Hematopoietic multipotent progenitor cell treated with erythropoietin and hydrocortisone succinate and interleukin-3 and kit ligand, for 8 days (in vitro differentiated cells): Measurements from ENCODE around the gene NPC1.
"Not testable (repeated sequence)": the region's sequence is repeated elsewhere in the genome, so short reads cannot be mapped to it uniquely, and the experiment has no call there.

Experiments
- DNase-seq: peaks from one replicate; pipeline ENCODE4 v3.0.0-alpha.2; 2015

NPC1 gene

GRCh38 chr18:23608211-23608610, 21.9 kb upstream of the NPC1 start:
- DNase-seq = no peak

DNA sequence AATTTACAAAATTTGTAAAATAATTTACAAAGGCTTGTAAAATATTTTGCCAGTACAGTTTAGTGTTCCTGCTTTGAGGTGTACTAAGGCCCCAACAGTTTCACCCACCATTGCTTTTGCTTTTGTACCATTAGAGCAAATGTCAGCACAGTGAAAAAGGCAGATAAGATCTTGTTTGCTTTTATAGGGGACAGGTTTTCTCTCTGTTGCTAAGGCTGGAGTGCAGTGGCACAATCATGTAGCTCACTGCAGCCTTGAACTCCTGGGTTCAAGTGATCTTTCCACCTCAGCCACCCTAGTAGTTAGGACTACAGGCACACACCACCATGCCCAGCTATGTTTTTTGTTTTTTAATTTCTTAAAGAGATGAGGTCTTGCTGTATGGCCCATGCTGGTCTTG, 19.6 kb upstream of the NPC1 start:
- DNase-seq = no peak

DNA sequence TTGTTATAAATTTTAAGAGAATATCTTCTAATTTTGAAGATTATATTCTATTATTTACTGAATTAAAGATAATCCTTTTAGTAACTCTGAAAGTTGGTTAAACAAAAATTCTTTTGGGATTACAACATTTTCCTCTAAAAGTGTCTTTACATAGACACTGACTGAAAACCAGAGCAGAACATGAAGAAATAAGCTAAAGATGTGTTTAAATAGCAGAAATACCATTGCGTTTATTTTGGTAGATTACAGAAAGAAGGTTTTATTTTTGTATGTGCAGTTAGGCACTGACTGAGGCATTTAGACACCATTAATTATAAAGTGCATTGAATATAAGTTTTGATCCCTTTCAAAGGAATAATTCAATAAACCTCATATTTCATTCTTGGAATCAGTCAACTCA, 13.5 kb upstream of the NPC1 start:
- DNase-seq = no peak

DNA sequence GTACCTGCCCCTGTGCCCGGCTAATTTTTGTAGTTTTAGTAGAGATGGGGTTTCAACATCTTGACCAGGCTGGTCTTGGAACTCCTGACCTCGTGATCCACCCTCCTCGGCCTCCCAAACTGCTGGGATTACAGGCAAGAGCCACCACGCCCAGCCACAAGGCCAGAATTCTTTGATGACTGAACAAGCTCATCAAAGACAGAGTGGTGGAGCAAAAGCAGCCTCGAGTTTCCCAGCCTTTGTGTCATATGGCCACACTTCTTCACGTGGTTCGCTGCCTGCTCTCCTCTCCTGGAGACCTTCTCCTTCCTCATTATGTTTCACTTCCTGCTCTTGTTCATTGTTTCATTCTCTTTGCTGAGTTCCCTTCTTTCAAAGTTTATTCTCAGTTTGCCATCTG, 9.9 kb upstream of the NPC1 start:
- no peak for DNase-seq

GRCh38 chr18:23595591-23595990, 9.3 kb upstream of the NPC1 start:
- DNase-seq = peak; percentile 60

DNA sequence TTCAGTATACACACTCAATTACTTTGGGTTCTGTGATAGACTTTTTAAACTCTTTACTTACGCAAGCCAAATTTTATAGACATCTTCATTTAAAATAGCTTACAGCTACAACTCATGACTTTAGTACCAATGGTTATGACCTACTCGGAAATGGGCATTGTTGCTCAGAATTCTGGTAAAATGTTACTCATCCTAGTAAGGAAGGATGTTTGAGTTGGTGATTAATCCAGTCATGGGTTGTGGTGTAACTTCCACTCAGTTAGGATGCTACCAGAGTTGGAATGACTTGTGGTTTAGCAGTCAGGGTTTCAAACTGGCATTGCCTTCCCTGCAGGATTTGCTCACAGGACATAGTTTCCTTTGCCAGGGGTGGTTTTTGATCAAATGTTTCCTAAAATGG, 7.4 kb upstream of the NPC1 start:
- DNase-seq = no peak

GRCh38 chr18:23592911-23593310, 6.6 kb upstream of the NPC1 start:
- no peak for DNase-seq

- no peak for DNase-seq
Observed at GRCh38 chr18:23591011-23591410, 4.7 kb upstream of the NPC1 start.

DNA sequence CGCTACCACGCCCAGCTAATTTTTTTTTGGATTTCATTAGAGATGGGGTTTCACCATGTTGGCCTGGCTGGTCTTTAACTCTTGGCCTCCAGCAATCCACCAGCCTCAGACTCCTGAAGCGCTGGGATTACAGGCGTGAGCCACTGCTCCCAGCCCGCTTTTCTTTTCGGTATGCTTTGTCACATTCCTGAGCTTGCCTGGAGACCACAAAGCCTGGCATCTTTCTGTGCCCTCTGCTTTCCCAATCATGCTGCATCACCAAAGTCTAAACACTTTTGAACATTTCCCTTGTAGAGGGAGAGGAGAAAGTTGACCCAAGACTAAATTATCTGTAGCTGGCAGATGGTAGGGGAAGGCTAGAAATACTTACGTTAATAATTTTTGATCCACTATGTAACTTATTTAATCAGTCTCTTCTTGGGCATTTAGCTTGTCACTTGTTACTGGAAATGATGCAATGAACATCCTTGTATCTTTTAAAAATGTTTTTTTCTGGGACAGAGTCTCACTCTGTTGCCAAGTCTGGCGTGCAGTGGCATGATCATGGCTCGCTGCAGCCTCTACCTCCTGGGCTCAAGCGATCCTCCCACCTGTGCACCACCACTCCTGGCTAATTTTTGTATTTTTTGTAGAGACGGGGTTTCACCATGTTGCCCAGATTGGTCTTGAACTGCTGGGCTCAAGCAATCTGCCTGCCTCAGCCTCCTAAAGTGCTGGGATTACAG, 2.7 kb upstream of the NPC1 start:
- DNase-seq = no peak

GRCh38 chr18:23587220-23587642, 925 bp upstream of the NPC1 start:
- no peak for DNase-seq

DNA sequence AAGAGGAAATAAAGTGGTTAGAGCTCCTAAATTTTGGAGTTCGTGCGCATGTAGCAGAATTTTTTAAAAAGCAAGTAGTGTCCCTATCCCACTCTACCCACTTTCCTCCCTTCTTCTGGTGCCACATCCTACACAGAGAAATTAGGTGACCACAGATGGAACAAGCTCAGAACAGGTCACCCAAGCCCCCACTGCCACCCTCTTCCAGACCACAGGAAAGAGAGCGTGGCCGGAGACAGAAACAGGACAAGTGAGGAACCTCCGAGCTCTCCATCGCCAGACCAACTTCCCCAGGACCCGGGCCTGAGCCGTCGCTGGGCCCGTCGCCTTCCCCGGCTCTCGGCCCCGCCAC, 433 bp downstream of the NPC1 start:
- no peak for DNase-seq

DNA sequence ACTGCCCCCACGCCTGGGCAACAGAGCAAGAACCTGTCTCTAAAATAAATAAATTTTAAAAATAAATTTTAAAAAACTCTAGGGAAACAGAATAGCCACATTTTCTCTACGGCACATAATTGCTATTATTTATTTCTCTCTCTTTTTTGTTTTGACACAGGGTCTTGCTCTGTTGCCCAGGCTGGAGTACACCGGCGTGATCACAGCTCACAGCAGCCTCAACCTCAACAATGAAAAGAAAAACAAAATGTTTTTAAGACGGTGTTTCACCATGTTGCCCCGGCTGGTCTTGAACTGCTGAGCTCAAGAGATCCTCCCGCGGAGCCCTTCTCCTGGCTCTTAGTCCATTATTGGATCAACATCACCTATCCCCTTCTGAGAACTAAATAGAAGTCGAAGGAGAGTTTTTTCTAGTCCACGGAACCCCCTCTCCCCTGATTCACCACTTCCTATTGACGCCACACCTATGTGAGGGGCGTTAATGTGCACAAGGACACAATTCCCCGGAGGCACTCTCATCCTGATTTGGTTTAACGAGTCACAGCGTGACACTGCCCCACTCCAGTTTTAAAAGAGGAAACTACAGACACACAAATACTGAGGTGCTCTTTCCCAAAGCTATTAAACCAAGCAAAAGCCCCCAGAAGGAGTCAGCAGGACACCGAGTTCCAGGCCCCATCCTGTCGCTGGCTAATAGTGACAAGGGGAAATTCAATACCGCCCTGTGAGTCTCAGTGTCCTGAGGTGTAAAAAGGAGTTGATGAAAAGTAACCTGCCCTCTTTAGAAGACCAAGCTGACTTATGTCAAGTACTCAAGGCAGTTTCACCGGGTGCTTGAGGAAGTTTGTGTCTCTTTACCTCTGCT, 1.1 kb downstream of the NPC1 start:
- peak; percentile 29 for DNase-seq

- no peak for DNase-seq
Observed at GRCh38 chr18:23584019-23584983, 2.0 kb downstream of the NPC1 start.

GRCh38 chr18:23583071-23583865, 3.0 kb downstream of the NPC1 start:
- no peak for DNase-seq

DNA sequence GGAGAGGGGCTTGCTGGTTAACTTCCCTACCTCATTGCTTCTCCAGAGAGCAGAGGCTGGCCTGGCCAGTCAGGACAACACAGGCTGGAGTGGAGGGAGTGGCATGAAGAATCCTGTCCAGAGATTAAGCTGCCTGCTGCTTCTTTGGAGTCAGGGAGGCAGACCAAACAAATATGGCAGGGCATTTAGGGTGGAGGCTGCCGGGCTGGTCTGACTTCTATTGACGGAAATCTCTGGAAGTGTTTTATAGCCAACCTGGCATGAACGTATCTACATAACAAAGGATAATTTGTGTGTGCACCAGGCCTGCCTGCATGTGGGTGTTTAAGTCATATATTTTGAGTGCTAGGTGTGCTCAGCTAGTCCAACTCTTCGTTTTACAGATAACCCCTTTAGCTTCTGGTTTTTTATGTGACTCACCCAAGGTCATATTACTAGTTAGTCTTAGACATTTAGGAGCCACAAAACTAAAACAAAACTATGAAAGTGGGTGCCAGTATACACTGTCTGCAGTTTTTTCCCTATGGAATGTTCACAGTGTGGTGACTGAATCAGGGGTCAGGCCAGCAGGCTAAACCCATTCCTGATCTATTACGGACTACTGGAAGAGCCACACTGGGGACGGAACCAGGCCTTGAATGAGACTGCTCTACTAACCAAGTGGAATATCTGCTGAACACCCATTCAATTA, 5.5 kb downstream of the NPC1 start:
- no peak for DNase-seq

- no peak for DNase-seq
Observed at GRCh38 chr18:23578891-23579653, 7.2 kb downstream of the NPC1 start.

DNA sequence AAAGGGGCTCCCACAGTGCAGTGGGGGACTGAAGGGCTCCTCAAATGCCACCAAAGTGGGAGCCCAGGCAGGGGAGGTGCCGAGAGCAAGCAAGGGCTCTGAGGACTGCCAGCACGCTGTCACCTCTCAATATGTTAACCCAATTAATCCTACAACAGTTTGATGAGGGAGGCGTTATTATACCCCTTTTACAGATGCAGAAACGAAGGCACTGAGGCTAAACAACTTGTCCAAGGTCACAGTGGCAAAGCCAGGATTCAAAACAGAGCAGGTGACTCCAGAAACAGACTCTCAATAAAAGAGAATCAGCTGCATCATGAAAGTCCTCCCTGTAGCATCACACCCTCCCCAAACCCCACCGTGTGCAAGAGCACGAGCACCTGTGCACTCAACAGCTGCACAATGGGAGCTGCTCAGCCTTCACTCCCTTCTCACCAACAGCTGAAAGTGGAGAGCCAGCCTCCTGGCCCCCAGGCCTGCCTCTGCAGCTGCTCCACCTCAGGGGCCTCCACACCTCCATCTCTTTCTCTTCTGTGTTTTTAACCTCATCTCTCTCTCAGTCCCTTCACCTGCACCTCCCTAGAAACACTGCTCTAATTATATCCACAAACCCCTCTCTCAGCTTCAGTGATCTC, 8.1 kb downstream of the NPC1 start:
- DNase-seq = no peak

DNA sequence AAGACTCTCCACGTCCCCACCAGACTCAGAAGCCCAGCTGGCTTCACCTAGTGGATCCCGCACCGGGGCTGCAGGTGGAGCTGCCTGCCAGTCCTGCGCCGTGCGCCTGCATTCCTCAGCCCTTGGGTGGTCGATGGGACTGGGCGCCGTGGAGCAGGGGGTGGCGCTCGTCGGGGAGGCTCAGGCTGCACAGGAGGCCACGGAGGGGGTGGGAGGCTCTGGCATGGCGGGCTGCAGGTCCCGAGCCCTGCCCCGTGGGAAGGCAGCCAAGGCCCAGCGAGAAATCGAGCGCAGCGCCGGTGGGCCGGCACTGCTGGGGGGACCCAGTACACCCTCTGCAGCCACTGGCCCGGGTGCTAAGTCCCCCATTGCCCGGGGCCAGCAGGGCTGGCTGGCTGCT, 8.8 kb downstream of the NPC1 start:
- not testable (repeated sequence) for DNase-seq

DNA sequence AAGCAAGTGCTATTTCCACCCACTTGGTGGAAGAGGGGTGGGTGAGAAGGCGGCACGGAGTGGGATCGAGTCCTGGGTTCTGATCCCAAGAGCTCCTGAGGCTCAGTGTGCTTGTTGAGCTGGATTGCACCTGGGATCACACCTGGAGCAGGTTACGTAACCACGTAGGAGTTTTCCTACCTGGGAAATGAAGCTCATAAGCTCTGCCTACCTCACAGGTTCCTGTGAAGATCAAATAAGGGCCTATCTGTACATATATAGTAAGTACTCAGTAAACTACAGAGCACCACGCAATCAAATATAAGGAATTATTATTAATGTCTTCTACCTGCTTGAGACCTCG, 11.0 kb downstream of the NPC1 start:
- no peak for DNase-seq

DNA sequence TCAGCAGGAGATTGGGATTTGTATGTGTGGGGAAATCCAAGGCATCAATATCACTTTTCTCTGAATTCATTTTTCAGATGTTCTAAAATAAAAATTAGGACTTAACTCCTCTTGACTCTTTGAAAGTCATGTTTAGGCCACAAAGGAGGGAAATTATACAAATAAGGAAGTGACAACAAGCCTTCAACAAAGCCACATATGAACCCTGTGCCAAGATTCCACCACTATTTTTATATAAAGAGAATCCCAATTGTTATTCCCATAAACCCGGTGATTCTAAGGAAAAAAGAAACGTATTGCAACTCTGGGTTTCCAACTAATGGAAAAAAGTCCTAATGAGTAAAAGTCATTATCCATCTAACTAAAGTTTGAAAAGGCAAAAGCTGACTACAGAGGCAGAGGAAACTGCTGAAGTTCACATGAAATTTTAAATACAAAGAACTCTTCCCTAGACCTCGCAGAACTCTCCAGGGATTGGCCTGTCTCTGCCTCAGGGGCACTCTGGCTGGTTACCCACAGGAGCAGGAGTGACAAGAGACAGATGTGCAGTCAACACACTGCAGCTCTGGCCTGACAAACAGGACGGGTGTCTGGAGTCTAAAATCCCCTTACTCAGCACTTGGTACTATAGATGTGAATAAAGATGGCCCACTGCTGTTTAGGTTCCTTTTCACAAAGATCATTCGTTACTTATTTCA, 11.5 kb downstream of the NPC1 start:
- no peak for DNase-seq
